Measurements from ENCODE around the gene SLC39A3. TPM values are rescaled to one million over a fixed set of nuclear protein-coding genes. Genes with fewer than 3 reads are reported as not detected.

SLC39A3 gene
- total RNA-seq: 19.9 and 21.0 TPM in 2 replicates

GRCh38 chr19:2739602-2740313 is at the start of gene SLC39A3:
Gene SLC39A3, minus strand, starts transcription at chr19:2740017. Its CDS starts 2,760 bp downstream, at chr19:2737257.

GRCh38 chr19:2785244-2785997 is 45.6 kb upstream of the SLC39A3 start, which contains the start of gene THOP1:
Gene THOP1, plus strand, starts transcription at chr19:2785503. Its CDS starts 160 bp downstream, at chr19:2785663.

GRCh38 chr19:2782936-2783780 is 43.3 kb upstream of the SLC39A3 start, which contains the start of gene SGTA:
Gene SGTA, minus strand, starts transcription at chr19:2783273. Its CDS starts 14,205 bp downstream, at chr19:2769068.

GRCh38 chr19:2720777-2721569 is 18.8 kb downstream of the SLC39A3 start, which contains the start of gene DIRAS1:
Gene DIRAS1, minus strand, starts transcription at chr19:2721372. Its CDS starts 3,566 bp downstream, at chr19:2717806.

GRCh38 chr19:2702170-2703076 is 37.4 kb downstream of the SLC39A3 start, which contains the start of gene GNG7:
Gene GNG7, minus strand, starts transcription at chr19:2702694. Its CDS starts 182,006 bp downstream, at chr19:2520688.

Other genes starting within 250 kb of the SLC39A3 start
- 0.18 and 0.28 TPM in 2 replicates for gene GNG7, start 37.3 kb downstream of the SLC39A3 start, total RNA-seq
- gene DIRAS1, start 18.6 kb downstream of the SLC39A3 start, total RNA-seq: 0.09 TPM in 1 of 2 replicates, not detected in the other
- 35.7 and 36.8 TPM in 2 replicates for gene SGTA, start 43.3 kb upstream of the SLC39A3 start, total RNA-seq
- gene THOP1, start 45.5 kb upstream of the SLC39A3 start, total RNA-seq: 110 and 144 TPM in 2 replicates
- 2.3 and 2.9 TPM in 2 replicates for gene ZNF554, start 79.9 kb upstream of the SLC39A3 start, total RNA-seq
- gene ZNF555, start 101.5 kb upstream of the SLC39A3 start, total RNA-seq: 4.4 and 5.4 TPM in 2 replicates
- not detected in 2 replicates for gene ZNF556, start 127.3 kb upstream of the SLC39A3 start, total RNA-seq
- 4.4 and 4.6 TPM in 2 replicates for gene ZNF57, start 160.9 kb upstream of the SLC39A3 start, total RNA-seq
- gene ZNF77, start 205.0 kb upstream of the SLC39A3 start, total RNA-seq: 7.6 and 10.4 TPM in 2 replicates
- gene TLE6, start 237.5 kb upstream of the SLC39A3 start, total RNA-seq: 0.99 and 4.5 TPM in 2 replicates

Data from endothelial cell of coronary artery (primary cell).